Measurements from ENCODE around the gene IL33. TPM values are rescaled to one million over a fixed set of nuclear protein-coding genes. Genes with fewer than 3 reads are reported as not detected.

Gene IL33
- polyA plus RNA-seq, 2 donors = 5.8 to 12.5 TPM

- Histone ChIP-seq H3K4me1 (ENCODE audit: control insufficient read depth in 2 of 2, insufficient read depth in 2 of 2, low read length in 1 of 2) (no peaks in the 10 kb centered on the region), H3K27ac (ENCODE audit: low read depth in 2 of 2, low read length in 1 of 2) (no peak overlapping the region), H3K27me3 (ENCODE audit: control insufficient read depth in 1 of 2, insufficient read depth in 2 of 2, low read length in 2 of 2) (no peaks in the 10 kb centered on the region), H3K9me3 (ENCODE audit: control insufficient read depth in 2 of 2, insufficient read depth in 1 of 2, low read depth in 1 of 2, low read length in 1 of 2) (no peaks in the 10 kb centered on the region), H3K36me3 (ENCODE audit: control insufficient read depth in 2 of 2, insufficient read depth in 2 of 2, low read length in 1 of 2) (no peaks in the 10 kb centered on the region), H3K4me3 (ENCODE audit: low read depth in 1 of 2, low read length in 2 of 2) (no peak overlapping the region)
- 31 to 34% methylated on average over 1 of the region's 1 CpG for WGBS, 2 donors
Measured at GRCh38 chr9:6229619-6230018, 14.0 kb downstream of the IL33 start.

DNA sequence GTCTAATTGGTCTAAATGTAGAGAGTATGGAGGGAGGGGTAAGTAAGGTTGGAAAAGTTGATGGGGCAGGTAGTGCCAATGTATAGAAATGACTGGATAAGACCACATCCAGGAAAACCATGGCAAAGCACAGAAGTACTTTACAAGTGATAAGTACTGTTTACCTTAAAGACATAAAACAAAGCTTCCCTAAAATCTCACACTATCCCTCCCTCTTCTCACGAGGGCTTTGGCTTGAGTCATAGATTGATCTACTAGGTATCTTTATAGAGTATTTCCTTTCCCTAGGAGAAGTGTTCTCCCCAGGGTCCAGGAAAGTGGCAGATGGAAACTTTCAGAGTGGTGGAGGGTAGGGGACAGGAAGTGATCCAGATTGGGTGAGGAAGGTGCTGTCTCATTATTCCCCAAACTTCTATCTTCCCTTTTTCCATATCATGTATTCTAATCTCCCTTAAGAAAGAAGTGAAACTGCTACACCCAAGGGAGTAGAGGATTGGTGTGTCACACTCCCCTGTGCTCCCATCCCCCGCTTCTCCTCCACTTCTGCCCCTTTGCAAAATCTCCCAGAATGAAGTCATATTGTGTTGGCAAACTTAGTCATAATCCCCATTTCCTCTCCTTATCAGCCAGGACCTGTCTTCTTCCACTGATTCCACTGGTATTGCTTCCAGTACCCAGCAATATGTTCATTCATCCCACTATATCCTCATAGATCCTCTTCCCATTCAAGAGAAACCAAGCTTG is 14.6 kb downstream of the IL33 start:
- 53 to 59% methylated on average over 2 of the region's 2 CpGs for WGBS, 2 donors
- H3K4me3 ChIP-seq (ENCODE audit: low read depth in 1 of 2, low read length in 2 of 2) = no peak overlapping the region
- H3K9me3 ChIP-seq (ENCODE audit: control insufficient read depth in 2 of 2, insufficient read depth in 1 of 2, low read depth in 1 of 2, low read length in 1 of 2) = no peaks in the 10 kb centered on the region
- no peak overlapping the region for H3K27ac ChIP-seq (ENCODE audit: low read depth in 2 of 2, low read length in 1 of 2)
- H3K36me3 ChIP-seq (ENCODE audit: control insufficient read depth in 2 of 2, insufficient read depth in 2 of 2, low read length in 1 of 2) = no peaks in the 10 kb centered on the region
- no peaks in the 10 kb centered on the region for H3K27me3 ChIP-seq (ENCODE audit: control insufficient read depth in 1 of 2, insufficient read depth in 2 of 2, low read length in 2 of 2)
- H3K4me1 ChIP-seq (ENCODE audit: control insufficient read depth in 2 of 2, insufficient read depth in 2 of 2, low read length in 1 of 2) = no peaks in the 10 kb centered on the region

- H3K9me3 ChIP-seq (ENCODE audit: control insufficient read depth in 2 of 2, insufficient read depth in 1 of 2, low read depth in 1 of 2, low read length in 1 of 2) = no peaks in the 10 kb centered on the region
- no peaks in the 10 kb centered on the region for H3K36me3 ChIP-seq (ENCODE audit: control insufficient read depth in 2 of 2, insufficient read depth in 2 of 2, low read length in 1 of 2)
- H3K27me3 ChIP-seq (ENCODE audit: control insufficient read depth in 1 of 2, insufficient read depth in 2 of 2, low read length in 2 of 2) = no peaks in the 10 kb centered on the region
- no peak overlapping the region for H3K27ac ChIP-seq (ENCODE audit: low read depth in 2 of 2, low read length in 1 of 2)
- H3K4me1 ChIP-seq (ENCODE audit: control insufficient read depth in 2 of 2, insufficient read depth in 2 of 2, low read length in 1 of 2) = no peaks in the 10 kb centered on the region
- H3K4me3 ChIP-seq (ENCODE audit: low read depth in 1 of 2, low read length in 2 of 2) = no peak overlapping the region
Measured at GRCh38 chr9:6232336-6232945, 16.8 kb downstream of the IL33 start.

- H3K36me3 ChIP-seq (ENCODE audit: control insufficient read depth in 2 of 2, insufficient read depth in 2 of 2, low read length in 1 of 2) = no peaks in the 10 kb centered on the region
- WGBS, 2 donors = 51 to 60% methylated on average over 1 of the region's 1 CpG
- H3K4me3 ChIP-seq (ENCODE audit: low read depth in 1 of 2, low read length in 2 of 2) = no peak overlapping the region
Measured at GRCh38 chr9:6234014-6234413, 18.4 kb downstream of the IL33 start.

GRCh38 chr9:6237267-6237666 is 21.7 kb downstream of the IL33 start:
- no peak overlapping the region for H3K27ac ChIP-seq (ENCODE audit: low read depth in 2 of 2, low read length in 1 of 2)
- H3K4me1 ChIP-seq (ENCODE audit: control insufficient read depth in 2 of 2, insufficient read depth in 2 of 2, low read length in 1 of 2) = no peaks in the 10 kb centered on the region
- H3K4me3 ChIP-seq (ENCODE audit: low read depth in 1 of 2, low read length in 2 of 2) = no peak overlapping the region
- H3K36me3 ChIP-seq (ENCODE audit: control insufficient read depth in 2 of 2, insufficient read depth in 2 of 2, low read length in 1 of 2) = no peaks in the 10 kb centered on the region
- H3K9me3 ChIP-seq (ENCODE audit: control insufficient read depth in 2 of 2, insufficient read depth in 1 of 2, low read depth in 1 of 2, low read length in 1 of 2) = no peaks in the 10 kb centered on the region
- H3K27me3 ChIP-seq (ENCODE audit: control insufficient read depth in 1 of 2, insufficient read depth in 2 of 2, low read length in 2 of 2) = no peaks in the 10 kb centered on the region
- WGBS, 2 donors = 76 to 87% methylated on average over 2 of the region's 2 CpGs

More at GRCh38 chr9:6234014-6234413, 18.4 kb downstream of the IL33 start:
- Histone ChIP-seq H3K27me3 (ENCODE audit: control insufficient read depth in 1 of 2, insufficient read depth in 2 of 2, low read length in 2 of 2) (no peaks in the 10 kb centered on the region), H3K4me1 (ENCODE audit: control insufficient read depth in 2 of 2, insufficient read depth in 2 of 2, low read length in 1 of 2) (no peaks in the 10 kb centered on the region), H3K27ac (ENCODE audit: low read depth in 2 of 2, low read length in 1 of 2) (no peak overlapping the region), H3K9me3 (ENCODE audit: control insufficient read depth in 2 of 2, insufficient read depth in 1 of 2, low read depth in 1 of 2, low read length in 1 of 2) (no peaks in the 10 kb centered on the region)

- Histone ChIP-seq H3K27ac (ENCODE audit: low read depth in 2 of 2, low read length in 1 of 2) (no peak overlapping the region), H3K9me3 (ENCODE audit: control insufficient read depth in 2 of 2, insufficient read depth in 1 of 2, low read depth in 1 of 2, low read length in 1 of 2) (no peaks in the 10 kb centered on the region), H3K36me3 (ENCODE audit: control insufficient read depth in 2 of 2, insufficient read depth in 2 of 2, low read length in 1 of 2) (no peaks in the 10 kb centered on the region), H3K4me1 (ENCODE audit: control insufficient read depth in 2 of 2, insufficient read depth in 2 of 2, low read length in 1 of 2) (no peaks in the 10 kb centered on the region), H3K27me3 (ENCODE audit: control insufficient read depth in 1 of 2, insufficient read depth in 2 of 2, low read length in 2 of 2) (no peaks in the 10 kb centered on the region), H3K4me3 (ENCODE audit: low read depth in 1 of 2, low read length in 2 of 2) (no peak overlapping the region)
- 54 to 55% methylated on average over 5 of the region's 5 CpGs for WGBS, 2 donors
Measured at GRCh38 chr9:6239048-6239461, 23.4 kb downstream of the IL33 start.

- Histone ChIP-seq H3K36me3 (ENCODE audit: control insufficient read depth in 2 of 2, insufficient read depth in 2 of 2, low read length in 1 of 2) (no peaks in the 10 kb centered on the region), H3K27me3 (ENCODE audit: control insufficient read depth in 1 of 2, insufficient read depth in 2 of 2, low read length in 2 of 2) (no peaks in the 10 kb centered on the region), H3K9me3 (ENCODE audit: control insufficient read depth in 2 of 2, insufficient read depth in 1 of 2, low read depth in 1 of 2, low read length in 1 of 2) (no peaks in the 10 kb centered on the region), H3K4me3 (ENCODE audit: low read depth in 1 of 2, low read length in 2 of 2) (no peak overlapping the region), H3K27ac (ENCODE audit: low read depth in 2 of 2, low read length in 1 of 2) (no peak overlapping the region), H3K4me1 (ENCODE audit: control insufficient read depth in 2 of 2, insufficient read depth in 2 of 2, low read length in 1 of 2) (no peaks in the 10 kb centered on the region)
- WGBS, 2 donors = 79 to 88% methylated on average over 2 of the region's 2 CpGs
Measured at GRCh38 chr9:6239694-6240093, 24.1 kb downstream of the IL33 start.

GRCh38 chr9:6243746-6244145 is 28.1 kb downstream of the IL33 start:
- Histone ChIP-seq H3K4me1 (ENCODE audit: control insufficient read depth in 2 of 2, insufficient read depth in 2 of 2, low read length in 1 of 2) (no peaks in the 10 kb centered on the region), H3K36me3 (ENCODE audit: control insufficient read depth in 2 of 2, insufficient read depth in 2 of 2, low read length in 1 of 2) (no peaks in the 10 kb centered on the region), H3K27me3 (ENCODE audit: control insufficient read depth in 1 of 2, insufficient read depth in 2 of 2, low read length in 2 of 2) (no peaks in the 10 kb centered on the region), H3K9me3 (ENCODE audit: control insufficient read depth in 2 of 2, insufficient read depth in 1 of 2, low read depth in 1 of 2, low read length in 1 of 2) (no peaks in the 10 kb centered on the region), H3K4me3 (ENCODE audit: low read depth in 1 of 2, low read length in 2 of 2) (no peak overlapping the region), H3K27ac (ENCODE audit: low read depth in 2 of 2, low read length in 1 of 2) (no peak overlapping the region)

DNA sequence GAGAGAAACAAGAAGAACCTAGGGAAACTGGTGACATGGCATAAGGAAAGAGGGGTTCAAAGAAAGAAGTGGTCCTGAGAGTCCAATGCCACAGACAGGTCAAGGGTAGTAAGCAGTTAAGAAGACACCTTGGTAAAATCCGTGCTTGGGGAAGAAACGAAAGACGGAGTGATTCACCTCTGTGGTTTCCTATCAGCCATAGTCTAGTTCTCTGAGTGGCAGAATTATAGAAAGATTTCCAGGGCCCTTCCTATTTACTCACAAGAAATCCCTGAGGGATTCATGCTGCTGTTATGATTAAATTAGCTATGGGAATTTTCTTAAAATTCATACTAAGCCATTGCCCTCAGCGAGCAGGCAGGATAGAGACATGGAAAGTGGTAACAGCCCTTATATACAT is 31.7 kb downstream of the IL33 start:
- H3K4me1 ChIP-seq (ENCODE audit: control insufficient read depth in 2 of 2, insufficient read depth in 2 of 2, low read length in 1 of 2) = no peaks in the 10 kb centered on the region
- H3K27ac ChIP-seq (ENCODE audit: low read depth in 2 of 2, low read length in 1 of 2) = no peak overlapping the region
- H3K27me3 ChIP-seq (ENCODE audit: control insufficient read depth in 1 of 2, insufficient read depth in 2 of 2, low read length in 2 of 2) = no peaks in the 10 kb centered on the region
- peaks cover 0 to 3% of the 10 kb centered on the region in 2 donors for H3K36me3 ChIP-seq (ENCODE audit: control insufficient read depth in 2 of 2, insufficient read depth in 2 of 2, low read length in 1 of 2)
- no peaks in the 10 kb centered on the region for H3K9me3 ChIP-seq (ENCODE audit: control insufficient read depth in 2 of 2, insufficient read depth in 1 of 2, low read depth in 1 of 2, low read length in 1 of 2)
- no peak overlapping the region for H3K4me3 ChIP-seq (ENCODE audit: low read depth in 1 of 2, low read length in 2 of 2)
- WGBS, 2 donors = 66 to 69% methylated on average over 4 of the region's 4 CpGs

DNA sequence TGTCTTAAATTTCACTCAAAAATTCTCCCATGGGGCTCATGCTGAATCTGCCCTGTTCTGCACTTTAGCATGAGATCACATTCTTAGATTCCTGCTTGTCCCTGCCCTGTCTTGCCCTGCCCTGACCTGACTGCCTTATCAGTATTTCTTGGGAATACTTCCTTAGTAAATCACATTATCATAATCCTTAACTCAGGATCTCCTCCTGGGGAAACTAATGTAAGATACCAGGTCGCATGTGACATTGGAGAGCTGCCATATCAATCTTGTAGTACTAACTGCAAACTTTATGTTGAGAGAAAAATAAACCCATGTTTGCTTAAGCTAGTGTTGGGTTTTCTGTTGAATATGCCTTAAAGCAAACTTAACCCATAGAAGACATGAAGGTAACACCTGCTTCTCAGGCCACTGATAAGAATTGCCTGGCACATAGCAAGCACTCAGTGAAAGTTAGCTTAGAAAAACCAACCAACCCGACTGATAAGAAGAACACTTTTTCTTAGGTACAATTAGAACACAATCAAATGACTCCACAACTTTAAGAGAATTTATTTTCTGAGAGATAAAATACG is 53.3 kb downstream of the IL33 start:
- Histone ChIP-seq H3K4me3 (ENCODE audit: low read depth in 1 of 2, low read length in 2 of 2) (no peak overlapping the region), H3K4me1 (ENCODE audit: control insufficient read depth in 2 of 2, insufficient read depth in 2 of 2, low read length in 1 of 2) (peaks cover 0 to 6% of the 10 kb centered on the region in 2 donors), H3K27me3 (ENCODE audit: control insufficient read depth in 1 of 2, insufficient read depth in 2 of 2, low read length in 2 of 2) (no peaks in the 10 kb centered on the region), H3K36me3 (ENCODE audit: control insufficient read depth in 2 of 2, insufficient read depth in 2 of 2, low read length in 1 of 2) (no peaks in the 10 kb centered on the region), H3K27ac (ENCODE audit: low read depth in 2 of 2, low read length in 1 of 2) (no peak overlapping the region), H3K9me3 (ENCODE audit: control insufficient read depth in 2 of 2, insufficient read depth in 1 of 2, low read depth in 1 of 2, low read length in 1 of 2) (peaks cover 0 to 3% of the 10 kb centered on the region in 2 donors)
- 44 to 68% methylated on average over 3 of the region's 3 CpGs for WGBS, 2 donors
